K562 (cell line): ENCODE measurements around the gene IKBKG. TPM values are rescaled to one million over a fixed set of nuclear protein-coding genes. Genes with fewer than 3 reads are reported as not detected.
"Not testable (repeated sequence)": the region's sequence is repeated elsewhere in the genome, so short reads cannot be mapped to it uniquely, and the experiment has no call there.

Experiments used
- ATAC-seq: fragments of 200-7000 bp; cut with Tn5 transposase; 3 replicates; pipeline ENCODE4 v1.9.1; 2020; ENCODE audit warnings: moderate library complexity
- BruUV-seq: library from RNA; stranded (reverse); fragments of 400-500 nt; replicated peaks from 2 replicates; lab custom pipeline; 2021; lab: Mats Ljungman, UMichigan
- CTCF ChIA-PET: fragments of 300-600 bp; formaldehyde crosslinking; extraction: SDS; loops from one replicate; lab custom pipeline; 2021; ENCODE audit warnings: low intra/inter-chr PET ratio; lab: Yijun Ruan, JAX
- POLR2A ChIA-PET: fragments of 300-600, 350-650 bp; sonication (Branson Sonifier 250); formaldehyde crosslinking; extraction: SDS; loops from one replicate; lab custom pipeline; 2021; ENCODE audit warnings: antibody characterized with exemption, inconsistent platforms; lab: Yijun Ruan, JAX
- DNase-seq, 4 experiments: peaks; one replicate each; pipeline versions ENCODE4 v3.0.0 to v3.0.0-alpha.2; 2011 to 2018; ENCODE audit warnings: low spot score in 3 of 4, mixed read lengths in 3 of 4; ENCODE audit errors: extremely low read depth in 1 of 4
- FAIRE-seq: peaks from 2 replicates; lab custom pipeline; 2011; peaks lifted over from hg19 to GRCh38; lab: Jason Lieb, UNC
- H2AFZ ChIP-seq: 2 replicates; pipeline ENCODE4 v1.6.0; 2011; ENCODE audit warnings: low read depth, low read length, control low read depth, inconsistent platforms
- H3K27ac ChIP-seq: fragments of 200-600 bp; 3 replicates; pipeline ENCODE4 v1.8.0; 2011; ENCODE audit warnings: low read depth, mild to moderate bottlenecking, control low read depth, inconsistent platforms, low read length, moderate library complexity, mixed read lengths; ENCODE audit errors: extremely low read depth
- H3K27me3 ChIP-seq, 2 experiments: fragments of 300-600 bp in 1 of 2; 2 replicates in 1 of 2; 3 replicates in 1 of 2; pipeline versions ENCODE4 v1.6.0 to v1.8.0; 2011; ENCODE audit warnings: inconsistent platforms in 2 of 2, low read length in 2 of 2, mild to moderate bottlenecking in 1 of 2, mixed read lengths in 1 of 2, moderate library complexity in 1 of 2; ENCODE audit not compliant: control insufficient read depth in 2 of 2, insufficient read depth in 2 of 2
- H3K36me3 ChIP-seq: fragments of 300-600 bp; 3 replicates; pipeline ENCODE4 v1.8.0; 2011; ENCODE audit warnings: mild to moderate bottlenecking, low read length, inconsistent platforms; ENCODE audit not compliant: control insufficient read depth, insufficient read depth
- H3K4me1 ChIP-seq, 2 experiments: fragments of 200-600 bp in 1 of 2; replicated peaks in 1 of 2; 2 replicates in 1 of 2; 3 replicates in 1 of 2; pipeline versions ENCODE4 v1.5.1 to v1.8.0; 2011; ENCODE audit warnings: inconsistent platforms in 2 of 2, low read length in 2 of 2, mild to moderate bottlenecking in 1 of 2, mixed read lengths in 1 of 2, moderate library complexity in 1 of 2; ENCODE audit not compliant: control insufficient read depth in 2 of 2, insufficient read depth in 2 of 2
- H3K4me2 ChIP-seq: 2 replicates; pipeline ENCODE4 v1.6.1; 2011; ENCODE audit warnings: low read length, control low read depth, inconsistent platforms, mixed read lengths; ENCODE audit not compliant: insufficient read depth
- H3K4me3 ChIP-seq: fragments of 200-600 bp; sonication (generic), shearing (Covaris generic); 2 replicates; pipeline ENCODE4 v1.5.1; 2016; ENCODE audit warnings: control low read depth, inconsistent platforms
- H3K79me2 ChIP-seq: fragments of 200-600 bp; 3 replicates; pipeline ENCODE4 v1.8.0; 2011; ENCODE audit warnings: low read length, inconsistent platforms; ENCODE audit not compliant: control insufficient read depth, insufficient read depth
- H3K9ac ChIP-seq, 2 experiments: 2 replicates each; pipeline versions ENCODE4 v1.6.0 to v1.6.1; 2011; ENCODE audit warnings: low read depth in 2 of 2, low read length in 2 of 2, control low read depth in 1 of 2, inconsistent platforms in 1 of 2, mild to moderate bottlenecking in 1 of 2, mixed read lengths in 1 of 2; ENCODE audit not compliant: insufficient read depth in 1 of 2
- H3K9me1 ChIP-seq: one replicate; pipeline ENCODE4 v1.6.0; 2011; ENCODE audit warnings: inconsistent platforms, mild to moderate bottlenecking, low read length, moderate library complexity; ENCODE audit not compliant: control insufficient read depth, insufficient read depth
- H3K9me3 ChIP-seq: replicated peaks from 2 replicates; pipeline ENCODE4 v1.5.1; 2011; ENCODE audit warnings: low read depth, low read length, inconsistent platforms; ENCODE audit not compliant: control insufficient read depth, insufficient read depth
- H4K20me1 ChIP-seq: replicated peaks from 2 replicates; pipeline ENCODE4 v1.6.1; 2011; ENCODE audit warnings: low read length, inconsistent platforms, mixed read lengths; ENCODE audit not compliant: control insufficient read depth, insufficient read depth
- WGBS: fragments of 100-300 bp; shearing (Covaris generic); methylation state at CpG from one replicate; pipeline ENCODE4 v1.1.6; 2016; ENCODE audit warnings: low coverage, mixed read lengths; ENCODE audit not compliant: insufficient coverage; ENCODE audit errors: missing lambda C conversion rate; 5-methylcytosine and 5-hydroxymethylcytosine counted together
- in situ Hi-C: fragments of 300-500 bp; cut with MboI; formaldehyde crosslinking; loops from 4 replicates; pipeline ENCODE4 v1.15.0; 2018; ENCODE audit warnings: inconsistent platforms, mixed read lengths
- intact Hi-C: fragments of 100-400 bp; cut with micrococcal nuclease; formaldehyde crosslinking; loops from 2 replicates; pipeline ENCODE4 v1.14.2; 2022
- polyA plus RNA-seq, 8 experiments: library from polyadenylated mRNA; depleted of rRNA in 4 of 8; stranded (reverse) in 5 of 8; unstranded in 3 of 8; fragments of >200 nt; fragmentation: Nextera tagmentation in 2 of 8; fragmentation: Illumina TruSeq in 1 of 8; extraction: Ambion mirVana in 2 of 8; extraction: Trizol in 1 of 8; gene quantifications; 2 replicates each; pipeline versions ENCODE4 v1.2.1 to v1.2.3, GENCODE V29; 2011 to 2014; ENCODE audit warnings: inconsistent platforms in 1 of 8, missing spikeins in 1 of 8
- total RNA-seq, 7 experiments: library from RNA; depleted of rRNA in 6 of 7; stranded (reverse); fragments of >200 nt in 6 of 7; fragmentation: Illumina TruSeq in 2 of 7; extraction: Trizol in 2 of 7; gene quantifications; 2 replicates each; pipeline versions ENCODE4 v1.2.1 to v1.2.3, GENCODE V29; 2011 to 2021; ENCODE audit warnings: low replicate concordance in 1 of 7

IKBKG gene
- total and polyA plus RNA-seq, 9 of the 15 experiments (the other 6 are each of a cell fraction or from before 2014, with no cell fraction given), result 0.68 to 60.0 (median 21.9) TPM

DNA sequence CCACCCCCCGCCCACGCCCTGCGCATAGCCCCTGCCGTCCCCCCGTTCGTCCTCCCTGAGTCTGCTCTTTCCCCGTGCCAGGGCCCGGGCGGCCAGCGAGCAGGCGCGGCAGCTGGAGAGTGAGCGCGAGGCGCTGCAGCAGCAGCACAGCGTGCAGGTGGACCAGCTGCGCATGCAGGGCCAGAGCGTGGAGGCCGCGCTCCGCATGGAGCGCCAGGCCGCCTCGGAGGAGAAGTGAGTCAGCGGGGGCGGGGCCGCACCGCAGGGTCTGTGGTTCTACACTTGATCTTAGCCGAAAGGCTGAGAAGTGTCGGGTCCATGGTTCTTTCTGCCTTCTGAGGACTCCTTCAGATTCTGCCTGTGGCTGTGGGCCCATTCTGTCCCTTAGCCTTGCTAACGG, 12.9 kb downstream of the IKBKG start:
- H3K9ac ChIP-seq, H3K4me3 ChIP-seq, H3K4me1 ChIP-seq, CTCF ChIA-PET, BruUV-seq, intact Hi-C loops, DNase-seq, H3K27ac ChIP-seq, H3K9me1 ChIP-seq, H3K36me3 ChIP-seq, H3K4me2 ChIP-seq, in situ Hi-C loops, H3K9me3 ChIP-seq, POLR2A ChIA-PET, H2AFZ ChIP-seq, H4K20me1 ChIP-seq, H3K27me3 ChIP-seq, H3K79me2 ChIP-seq: not testable (repeated sequence)
- WGBS, result 0% methylated on average over 2 of the region's 31 CpGs
- ATAC-seq, result peak; percentile 89
- peak; percentile 84 for FAIRE-seq

DNA sequence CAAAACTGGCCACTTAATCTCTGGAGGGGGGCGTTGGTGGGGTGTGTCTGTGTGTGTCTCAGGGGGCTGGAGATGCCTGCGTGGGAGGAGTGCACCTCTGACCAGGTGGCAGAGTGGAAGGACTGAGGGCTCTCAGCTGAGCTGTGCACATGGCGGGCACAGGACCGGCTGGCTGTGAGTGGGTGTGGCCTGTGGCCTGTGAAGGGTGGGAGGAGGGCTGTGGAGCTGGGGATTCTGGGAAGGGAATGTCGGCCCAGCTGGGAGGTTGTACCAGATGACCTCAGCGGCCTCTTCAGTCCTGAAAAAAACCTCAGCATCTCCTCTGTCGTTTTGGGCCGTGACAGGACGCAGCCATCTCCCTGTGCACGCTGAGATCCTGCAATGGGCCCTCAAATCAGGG, 14.9 kb downstream of the IKBKG start:
- H4K20me1 ChIP-seq, H3K9me1 ChIP-seq, intact Hi-C loops, DNase-seq, H3K4me3 ChIP-seq, H3K27ac ChIP-seq, H3K9ac ChIP-seq, H3K9me3 ChIP-seq, in situ Hi-C loops, POLR2A ChIA-PET, H3K4me1 ChIP-seq, H3K4me2 ChIP-seq, H3K36me3 ChIP-seq, H3K27me3 ChIP-seq, H3K79me2 ChIP-seq, CTCF ChIA-PET, H2AFZ ChIP-seq: not testable (repeated sequence)
- ATAC-seq, result peak; percentile 83
- peak; percentile 40 for FAIRE-seq
- BruUV-seq, result TSS peak; percentile 39
- no CpG with 5 or more reads among the region's 10 CpGs for WGBS

GRCh38 chrX:154570361-154570760, 22.9 kb downstream of the IKBKG start:
- BruUV-seq, H3K27ac ChIP-seq, DNase-seq, H3K27me3 ChIP-seq, H3K4me1 ChIP-seq, H3K4me3 ChIP-seq, H2AFZ ChIP-seq, POLR2A ChIA-PET, CTCF ChIA-PET, FAIRE-seq, in situ Hi-C loops, H3K79me2 ChIP-seq, H3K4me2 ChIP-seq, H3K9me3 ChIP-seq, H3K36me3 ChIP-seq, H3K9ac ChIP-seq, H3K9me1 ChIP-seq, H4K20me1 ChIP-seq, intact Hi-C loops: not testable (repeated sequence)
- no CpG with 5 or more reads among the region's 11 CpGs for WGBS
- peak; percentile 58; the same call in 1 of the 3 replicates for ATAC-seq

DNA sequence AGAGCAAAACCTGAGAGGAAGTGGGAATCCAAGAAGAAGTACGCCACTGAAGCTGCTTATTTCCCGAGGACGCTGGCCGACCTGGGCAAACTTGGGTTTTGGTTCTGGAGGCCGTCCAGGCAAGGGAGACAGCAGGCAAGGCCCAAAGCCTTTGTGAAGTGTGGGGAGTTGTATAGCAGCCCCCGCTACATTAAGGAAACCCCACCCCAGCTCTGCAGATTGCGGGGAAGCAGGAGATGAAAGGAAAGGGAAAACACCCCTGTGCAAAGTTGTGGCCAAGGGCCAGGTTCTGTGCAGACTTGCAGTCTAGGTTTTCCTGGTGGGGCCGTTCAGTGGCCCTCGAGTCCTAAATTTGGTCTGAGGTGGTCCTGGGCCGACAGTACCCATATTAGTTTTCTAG, 25.6 kb downstream of the IKBKG start:
- H3K4me3 ChIP-seq, H3K9me3 ChIP-seq, H3K4me2 ChIP-seq, H3K9ac ChIP-seq, H2AFZ ChIP-seq, CTCF ChIA-PET, intact Hi-C loops, FAIRE-seq, BruUV-seq, H3K27ac ChIP-seq, POLR2A ChIA-PET, H4K20me1 ChIP-seq, H3K9me1 ChIP-seq, ATAC-seq, DNase-seq, in situ Hi-C loops, H3K4me1 ChIP-seq, H3K36me3 ChIP-seq, H3K79me2 ChIP-seq, H3K27me3 ChIP-seq: not testable (repeated sequence)
- WGBS, result no CpG with 5 or more reads among the region's 10 CpGs
